GM10847 (cell line): Measurements from ENCODE around the gene HLA-A.

Source experiments
- POLR2A ChIP-seq: IDR thresholded peaks from 2 replicates; pipeline ENCODE4 v1.6.1; 2011; ENCODE audit not compliant: insufficient read length; ENCODE audit errors: extremely low read depth

HLA-A gene

DNA sequence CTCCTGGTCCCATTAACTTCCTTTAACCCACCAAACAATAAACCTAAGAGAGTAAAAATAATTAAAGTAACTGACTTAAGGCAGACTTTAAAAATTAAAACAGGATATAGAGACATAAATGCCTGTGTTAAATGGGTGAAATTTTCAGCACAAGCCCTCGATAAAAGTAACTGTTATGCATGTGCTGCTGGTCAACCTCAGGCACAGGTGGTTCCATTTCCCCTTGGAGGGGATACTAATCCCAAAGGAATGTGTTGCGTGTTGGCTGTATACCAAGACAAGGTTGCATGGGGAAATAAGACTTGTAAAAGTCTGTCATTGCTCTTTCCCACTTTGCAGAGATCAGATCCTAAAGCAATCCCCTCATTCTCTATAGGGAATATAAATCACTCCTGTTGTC lies 25.8 kb downstream of the HLA-A start:
- TF ChIP-seq POLR2A: no peak

DNA sequence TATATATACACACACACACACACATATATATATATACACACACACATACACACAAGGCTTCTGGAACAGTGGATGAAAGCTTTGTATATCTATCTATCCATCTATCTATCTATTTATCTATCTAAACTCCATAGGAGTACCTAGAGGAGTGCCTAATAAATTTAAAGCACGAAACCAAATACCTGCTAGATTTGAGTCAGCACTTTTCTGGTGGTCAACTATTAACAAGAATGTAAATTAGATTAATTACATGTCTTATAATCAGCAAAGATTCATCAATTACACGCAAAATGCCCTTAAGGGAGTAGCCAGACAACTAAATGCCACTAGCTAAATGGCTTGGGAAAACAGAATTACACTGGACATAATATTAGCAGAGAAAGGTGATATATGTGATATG lies 26.6 kb downstream of the HLA-A start:
- TF ChIP-seq POLR2A: no peak

DNA sequence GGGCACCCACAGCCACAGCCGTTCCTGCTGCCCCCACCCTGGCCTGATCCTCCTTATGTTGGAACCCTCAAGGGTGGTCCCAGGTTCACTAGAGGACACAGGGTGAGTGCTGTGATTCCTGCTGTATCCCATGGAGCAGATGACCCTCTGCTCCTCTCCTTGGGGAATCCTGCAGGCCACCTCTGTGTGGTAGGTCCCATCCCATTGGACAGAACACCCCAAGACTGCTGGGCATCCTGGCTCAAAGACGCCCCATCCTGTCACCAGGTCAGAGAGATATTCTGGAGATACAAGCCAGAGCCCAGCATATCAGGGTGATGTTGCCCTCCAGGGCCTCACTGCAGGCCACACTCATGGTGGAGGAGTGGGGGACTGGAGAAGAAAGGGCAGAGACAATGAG lies 28.4 kb downstream of the HLA-A start:
- no peak for TF ChIP-seq POLR2A

DNA sequence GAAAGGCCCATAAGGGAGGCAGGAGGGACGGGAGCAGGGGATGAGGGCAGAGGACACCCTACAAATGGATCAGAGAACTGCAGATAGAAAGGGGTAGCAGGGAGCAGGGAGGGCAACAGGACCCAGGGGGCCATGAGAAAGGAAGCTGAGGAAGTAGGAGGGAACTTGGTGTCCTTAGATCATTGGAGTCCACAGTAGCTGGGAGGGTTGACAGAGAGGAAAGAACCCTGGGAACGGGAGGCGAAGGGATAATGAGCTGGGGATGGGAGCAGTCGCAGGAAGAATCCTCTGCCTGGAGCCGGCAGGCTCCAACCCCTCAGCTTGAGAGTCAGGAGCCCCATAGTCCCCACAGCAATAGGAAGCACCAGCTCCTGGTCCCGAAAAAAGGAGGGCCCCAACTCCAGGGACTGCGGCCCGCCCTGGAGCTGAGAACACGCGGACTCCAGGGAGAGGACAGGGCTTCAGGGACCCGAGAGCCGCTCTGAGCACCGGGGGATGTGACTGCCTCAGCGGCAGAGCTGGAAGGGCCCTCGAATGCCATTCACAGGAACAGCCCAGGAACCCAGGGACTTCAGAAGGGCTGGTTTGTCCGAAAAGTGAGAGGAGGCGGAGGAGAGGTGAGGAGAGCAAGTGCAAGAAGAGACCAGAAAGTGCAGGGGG lies 32.7 kb downstream of the HLA-A start:
- no peak for TF ChIP-seq POLR2A

DNA sequence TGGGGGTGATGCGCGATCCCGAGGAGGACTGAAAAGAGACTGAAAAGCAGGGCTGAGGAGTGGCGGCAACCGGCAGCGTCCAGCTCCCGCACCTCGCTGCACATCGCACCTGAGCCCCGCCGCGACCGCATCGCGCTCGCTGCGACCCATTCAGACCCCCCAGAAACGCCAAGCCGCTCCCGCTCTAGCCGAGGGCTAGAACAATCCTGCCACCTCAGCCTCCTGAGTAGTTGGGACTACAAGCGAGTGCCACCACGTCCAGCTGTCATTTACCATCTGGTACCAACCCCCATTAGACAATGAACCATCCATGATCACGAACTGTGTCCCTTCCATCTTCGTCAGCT lies 33.2 kb downstream of the HLA-A start:
- no peak for TF ChIP-seq POLR2A

DNA sequence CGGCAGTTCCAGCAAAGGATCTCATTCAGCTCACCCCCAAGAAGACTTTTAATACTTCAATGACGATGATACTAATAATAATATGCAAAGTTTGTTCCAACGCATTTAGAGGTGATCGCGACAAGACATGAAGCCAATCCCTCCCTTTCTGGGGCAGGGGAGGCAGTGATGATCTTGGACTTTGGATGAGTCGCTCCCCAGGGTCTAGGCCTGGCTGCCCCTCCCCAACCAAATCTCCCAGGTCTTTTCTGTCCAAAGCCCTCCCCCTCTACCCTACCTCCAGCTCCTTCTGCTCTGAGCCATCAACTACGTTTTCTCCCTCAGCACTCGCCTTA lies 33.9 kb downstream of the HLA-A start:
- no peak for TF ChIP-seq POLR2A

DNA sequence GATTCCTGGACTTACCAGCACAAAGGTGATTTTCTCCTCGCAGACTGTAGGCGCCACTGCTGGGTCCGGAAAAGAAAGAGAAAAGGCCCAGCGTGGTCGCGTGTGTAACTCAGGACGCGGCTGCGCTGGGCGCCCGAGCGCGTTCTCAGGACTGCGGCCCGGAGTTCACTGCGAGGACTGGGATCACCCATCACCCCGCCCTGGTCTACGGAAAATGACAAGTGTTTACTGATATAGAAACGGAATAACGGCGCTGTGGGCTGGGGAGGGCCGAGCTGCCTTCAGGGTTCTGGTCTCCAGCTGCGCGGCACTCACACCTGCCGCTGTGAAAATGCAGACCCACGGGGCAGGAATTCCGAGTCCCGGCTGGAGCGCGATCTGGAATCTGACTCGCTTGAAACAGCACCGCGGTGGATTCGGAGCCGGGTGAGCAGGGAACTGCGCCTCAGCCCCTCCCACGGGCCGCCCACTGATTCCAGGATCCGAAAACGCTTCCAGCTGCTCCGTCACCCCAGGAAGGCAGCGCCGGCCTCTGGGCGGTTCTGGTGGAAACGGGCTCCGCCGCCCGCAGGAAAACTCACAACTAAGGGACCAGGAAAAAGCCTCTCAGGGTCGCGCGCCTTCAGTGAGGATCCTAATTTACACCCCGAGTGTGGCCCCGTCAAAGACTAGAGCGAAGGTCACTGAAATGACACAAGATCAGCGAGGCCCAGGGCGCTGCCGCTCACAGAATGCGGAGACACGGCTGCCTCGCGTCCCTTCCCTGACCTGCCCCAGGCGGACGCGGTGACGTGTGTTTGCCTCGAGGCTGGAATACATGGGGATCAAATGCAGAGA lies 34.5 kb downstream of the HLA-A start:
- no peak for TF ChIP-seq POLR2A

DNA sequence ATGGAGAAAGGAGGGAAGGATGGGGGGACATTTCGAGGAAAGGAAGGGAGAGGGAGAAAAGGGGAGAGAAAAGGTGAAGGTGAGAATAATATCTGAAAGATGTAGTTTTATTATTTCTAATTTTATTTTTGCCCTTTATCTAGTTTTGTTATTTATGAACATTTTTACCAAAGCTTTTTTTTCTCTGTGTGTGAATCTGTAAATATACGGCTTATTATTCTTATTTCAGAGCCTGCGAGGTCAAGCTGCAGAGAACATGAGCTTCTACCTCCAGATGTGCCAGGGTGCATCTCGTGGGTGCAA lies 35.0 kb downstream of the HLA-A start:
- no peak for TF ChIP-seq POLR2A

DNA sequence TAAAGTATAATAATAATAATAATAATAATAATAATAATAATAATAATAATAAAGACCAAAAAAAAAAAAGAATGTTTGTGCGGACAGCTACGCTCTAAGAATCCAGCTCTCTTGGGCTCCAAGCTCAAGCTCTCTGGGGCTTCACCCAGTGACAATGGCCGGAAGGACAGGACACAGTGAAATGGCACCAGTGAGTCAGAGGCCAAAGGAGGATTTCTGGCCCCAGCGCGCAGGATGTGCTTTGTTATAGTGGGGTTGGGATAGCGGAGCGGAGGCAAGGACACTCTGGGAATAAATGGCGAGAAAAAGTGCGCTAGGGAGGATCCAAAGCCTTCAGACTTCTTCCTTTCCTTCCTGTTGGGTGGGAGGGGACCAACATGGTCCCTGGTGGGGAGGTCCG lies 38.2 kb downstream of the HLA-A start:
- TF ChIP-seq POLR2A: no peak

DNA sequence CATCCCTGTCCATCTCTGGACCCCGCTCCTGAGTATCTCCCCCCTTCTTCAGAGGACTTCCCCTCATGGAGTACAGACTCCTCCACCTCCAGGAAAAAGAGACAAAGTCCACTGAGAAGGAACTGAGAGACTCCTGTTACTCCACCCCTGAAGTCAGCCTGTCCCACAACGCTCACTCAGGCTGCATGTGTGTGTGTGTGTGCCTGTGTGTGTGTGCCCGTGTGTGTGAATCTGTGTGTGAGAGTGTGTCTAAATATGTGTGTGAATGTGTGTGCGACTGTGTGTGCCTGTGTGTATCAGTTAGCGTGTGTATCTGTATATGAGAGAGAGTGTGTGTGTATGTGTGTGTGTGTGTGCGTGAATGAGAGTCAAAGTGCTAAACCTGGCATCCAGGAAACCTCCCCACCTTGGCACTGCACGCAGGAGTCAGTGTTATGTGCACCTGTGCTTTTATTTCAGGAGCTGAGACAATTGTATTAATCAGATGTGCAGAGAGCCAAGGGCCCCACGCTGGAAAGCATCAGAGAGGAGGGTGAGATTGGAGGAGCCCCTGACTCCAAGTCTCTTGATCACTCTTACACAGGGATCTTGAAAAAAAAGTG lies 39.0 kb downstream of the HLA-A start:
- TF ChIP-seq POLR2A: no peak

DNA sequence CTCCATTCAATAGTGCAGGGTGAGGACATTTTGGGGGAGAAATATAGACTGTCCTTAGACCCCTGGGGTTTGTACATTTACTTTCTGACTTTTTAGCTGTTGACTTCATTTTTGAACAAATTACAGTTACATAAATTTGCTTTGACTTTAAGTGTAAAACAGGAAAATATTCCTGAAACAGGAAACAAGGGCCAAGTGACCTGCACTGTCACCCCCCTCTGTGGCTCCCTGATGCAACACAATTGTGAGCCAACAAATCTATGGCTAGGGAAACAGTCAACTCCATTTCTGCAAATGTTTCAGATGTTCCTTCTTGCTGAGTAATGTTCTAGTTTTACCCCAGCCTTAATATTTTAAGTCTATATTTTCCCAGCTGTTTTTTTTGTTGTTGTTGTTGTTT lies 39.8 kb downstream of the HLA-A start:
- TF ChIP-seq POLR2A: no peak

DNA sequence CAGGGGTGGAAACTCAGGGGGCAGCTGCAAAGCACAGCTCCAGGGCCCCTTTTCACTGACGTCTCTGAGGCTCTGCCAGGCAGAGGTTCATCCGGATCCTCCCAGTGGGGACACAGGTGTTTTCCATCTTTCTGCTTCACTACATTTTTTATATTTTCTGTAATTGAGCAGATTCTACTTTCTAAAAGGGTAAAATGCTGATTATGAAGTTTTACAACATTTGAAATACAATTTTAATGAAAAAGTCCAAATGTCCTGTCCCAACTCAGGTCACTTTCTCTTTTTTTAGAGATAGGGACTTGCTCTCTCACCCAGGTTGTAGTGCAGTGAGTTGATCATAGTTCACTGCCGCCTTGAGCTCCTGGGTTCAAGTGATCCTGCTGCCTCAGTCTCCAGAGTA lies 41.9 kb downstream of the HLA-A start:
- TF ChIP-seq POLR2A: no peak

DNA sequence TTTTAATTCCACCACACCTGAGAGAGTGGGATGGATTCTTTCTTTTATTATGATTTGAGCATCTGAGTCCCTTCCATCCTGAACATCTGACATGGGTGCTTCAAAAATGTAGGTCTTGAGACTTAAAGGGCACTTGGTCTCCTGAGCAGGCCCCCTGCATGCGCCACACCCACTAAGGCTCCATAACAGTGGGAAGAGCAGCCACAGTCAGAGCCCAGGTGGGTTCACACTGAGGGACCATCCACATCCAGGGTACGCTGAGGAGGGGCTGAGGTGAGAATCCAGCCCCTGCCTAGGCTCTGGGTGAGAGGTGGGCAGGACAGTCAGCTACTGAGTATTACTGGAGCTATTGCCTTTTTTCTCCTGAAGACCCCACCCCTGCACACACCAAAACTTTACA lies 42.7 kb downstream of the HLA-A start:
- TF ChIP-seq POLR2A: no peak

DNA sequence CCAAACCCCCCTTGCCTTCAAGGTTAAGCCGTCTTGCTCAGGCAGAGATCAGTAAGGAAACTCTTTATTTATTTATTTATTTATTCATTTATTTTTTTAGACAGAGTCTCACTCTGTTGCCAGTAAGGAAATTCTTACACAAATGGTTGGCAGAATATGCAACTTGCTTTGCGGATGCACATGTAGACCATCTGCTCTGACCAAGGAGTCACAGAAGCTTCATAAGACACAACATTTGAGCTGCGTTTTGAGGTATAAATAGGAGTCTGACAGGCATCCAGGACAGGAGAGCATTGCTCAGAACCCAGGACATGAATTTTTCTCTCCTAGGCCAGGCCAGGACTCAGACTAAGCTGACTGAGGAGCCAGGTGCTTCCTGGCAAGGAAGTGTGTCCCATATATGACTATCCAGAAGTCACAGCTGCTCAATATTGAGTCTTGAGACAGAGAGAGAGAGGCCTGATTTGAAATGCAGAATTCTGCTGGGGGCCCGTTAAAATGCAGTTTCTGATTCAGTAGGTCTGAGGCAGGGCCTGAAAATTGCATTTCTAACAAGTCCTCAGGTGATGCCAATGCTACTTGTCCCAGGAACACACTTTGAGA lies 43.9 kb downstream of the HLA-A start:
- no peak for TF ChIP-seq POLR2A

DNA sequence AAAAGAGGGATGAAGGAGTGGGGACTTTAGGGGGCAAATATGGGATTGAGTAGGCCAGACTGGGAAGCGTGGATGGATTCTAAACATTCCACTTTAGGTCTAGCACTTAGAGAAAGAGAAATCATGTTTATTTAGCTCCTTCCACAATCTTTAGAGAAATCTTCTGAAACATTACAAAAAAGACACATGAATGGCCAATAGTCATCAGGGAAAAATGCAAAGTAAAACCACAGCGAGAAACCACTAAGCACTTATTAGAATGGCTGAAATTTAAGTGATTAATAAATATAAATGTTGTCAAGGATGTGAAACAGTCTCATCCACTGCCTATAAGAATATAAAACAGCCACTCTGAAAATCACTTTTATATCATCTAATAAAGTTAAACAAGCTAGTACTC lies 46.9 kb downstream of the HLA-A start:
- no peak for TF ChIP-seq POLR2A

DNA sequence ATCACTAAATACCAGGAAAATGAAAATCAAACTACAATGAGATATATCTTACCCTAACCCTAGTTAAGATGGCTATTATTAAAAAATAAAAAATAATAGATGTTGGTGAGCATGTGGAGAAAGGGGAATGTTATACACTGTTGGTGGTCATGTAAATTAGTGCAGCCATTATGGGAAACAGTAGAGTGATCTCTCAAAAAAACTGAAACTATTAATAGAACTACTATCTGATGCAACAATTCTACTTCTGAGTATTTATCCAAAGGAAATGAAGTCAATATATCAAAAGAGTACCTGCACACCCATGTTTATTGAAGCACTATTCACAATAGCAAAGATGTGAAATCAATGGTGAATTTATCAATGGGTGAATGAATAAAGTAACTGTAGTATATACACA lies 48.6 kb downstream of the HLA-A start:
- no peak for TF ChIP-seq POLR2A
